IMR-90 (cell line): Measurements from ENCODE around the gene GRIN2A. TPM values are rescaled to one million over a fixed set of nuclear protein-coding genes. Genes with fewer than 3 reads are reported as not detected.

ENCODE experiments used
- ATAC-seq: fragments of 200-7000 bp; cut with Tn5 transposase; 2 replicates; pipeline ENCODE4 v1.9.1; 2020; ENCODE audit warnings: low read depth, mild to moderate bottlenecking, moderate library complexity
- BruUV-seq: library from RNA; stranded (reverse); fragments of 400-500 nt; replicated peaks from 2 replicates; lab custom pipeline; 2021; lab: Mats Ljungman, UMichigan
- CTCF ChIA-PET: fragments of 300-600 bp; formaldehyde crosslinking; extraction: SDS; loops from one replicate; lab custom pipeline; 2021; ENCODE audit warnings: antibody characterized with exemption; lab: Yijun Ruan, JAX
- POLR2A ChIA-PET: fragments of 300-600 bp; sonication (Branson Sonifier 250); formaldehyde crosslinking; loops from one replicate; lab custom pipeline; 2022; ENCODE audit warnings: antibody characterized with exemption; ENCODE audit not compliant: unreplicated experiment; lab: Charles Lee
- DNase-seq: peaks from one replicate; pipeline ENCODE4 v3.0.0; 2013
- H2AFZ ChIP-seq: replicated peaks from 2 replicates; pipeline ENCODE3; 2013; ENCODE audit warnings: low read length, mild to moderate bottlenecking; ENCODE audit not compliant: poor library complexity
- H2AK5ac ChIP-seq: 2 replicates; pipeline ENCODE4 v1.6.1; 2013; ENCODE audit warnings: low read depth, low read length, inconsistent platforms
- H2AK9ac ChIP-seq: replicated peaks from 2 replicates; pipeline ENCODE3; 2013; ENCODE audit warnings: mild to moderate bottlenecking, low read depth, low read length, moderate library complexity; ENCODE audit not compliant: poor library complexity
- H2BK120ac ChIP-seq: 2 replicates; pipeline ENCODE4 v1.6.1; 2013; ENCODE audit warnings: low read depth, low read length, inconsistent platforms
- H2BK15ac ChIP-seq: 3 replicates; pipeline ENCODE4 v1.6.1; 2013; ENCODE audit warnings: low read depth, low read length, inconsistent platforms
- H2BK20ac ChIP-seq: 2 replicates; pipeline ENCODE4 v1.6.1; 2013; ENCODE audit warnings: low read depth, mild to moderate bottlenecking, inconsistent platforms, low read length, moderate library complexity
- H2BK5ac ChIP-seq: 2 replicates; pipeline ENCODE4 v1.6.1; 2013; ENCODE audit warnings: mild to moderate bottlenecking, low read depth, low read length, inconsistent platforms; ENCODE audit not compliant: poor library complexity, severe bottlenecking
- H3K14ac ChIP-seq: replicated peaks from 2 replicates; pipeline ENCODE4 v1.6.1; 2013; ENCODE audit warnings: low read depth, low read length, inconsistent platforms
- H3K18ac ChIP-seq: 2 replicates; pipeline ENCODE4 v1.6.1; 2013; ENCODE audit warnings: low read depth, low read length, control low read depth
- H3K23ac ChIP-seq: 2 replicates; pipeline ENCODE4 v1.6.1; 2013; ENCODE audit warnings: low read depth, low read length, inconsistent platforms
- H3K27ac ChIP-seq: 2 replicates; pipeline ENCODE4 v1.5.1; 2013; ENCODE audit warnings: mild to moderate bottlenecking, control low read depth, low read length; ENCODE audit not compliant: insufficient read depth
- H3K27me3 ChIP-seq: 2 replicates; pipeline ENCODE4 v1.6.1; 2013; ENCODE audit warnings: low read length; ENCODE audit not compliant: control insufficient read depth, insufficient read depth
- H3K36me3 ChIP-seq: 2 replicates; pipeline ENCODE4 v1.6.1; 2013; ENCODE audit warnings: low read length, mixed read lengths; ENCODE audit not compliant: control insufficient read depth, insufficient read depth
- H3K4ac ChIP-seq: 2 replicates; pipeline ENCODE4 v1.6.1; 2013; ENCODE audit warnings: low read depth, low read length, inconsistent platforms
- H3K4me1 ChIP-seq: 2 replicates; pipeline ENCODE4 v1.6.1; 2013; ENCODE audit warnings: low read length, mixed read lengths; ENCODE audit not compliant: control insufficient read depth, insufficient read depth
- H3K4me2 ChIP-seq: 2 replicates; pipeline ENCODE4 v1.6.1; 2013; ENCODE audit warnings: low read depth, mild to moderate bottlenecking, control low read depth, low read length, moderate library complexity
- H3K4me3 ChIP-seq: 2 replicates; pipeline ENCODE4 v1.5.1; 2013; ENCODE audit warnings: low read depth, mild to moderate bottlenecking, control low read depth, low read length, moderate library complexity; ENCODE audit not compliant: insufficient read depth
- H3K56ac ChIP-seq: 2 replicates; pipeline ENCODE4 v1.6.1; 2013; ENCODE audit warnings: low read length, inconsistent platforms; ENCODE audit not compliant: insufficient read depth; ENCODE audit errors: extremely low read depth
- H3K79me1 ChIP-seq, 2 experiments: 2 replicates each; pipeline ENCODE4 v1.6.1; 2013; ENCODE audit warnings: low read length in 2 of 2, inconsistent platforms in 1 of 2, low read depth in 1 of 2
- H3K9ac ChIP-seq: 2 replicates; pipeline ENCODE4 v1.6.1; 2013; ENCODE audit warnings: low read depth, low read length, control low read depth
- H3K9me1 ChIP-seq: 2 replicates; pipeline ENCODE4 v1.6.1; 2013; ENCODE audit warnings: low read length, inconsistent platforms; ENCODE audit not compliant: insufficient read depth
- H3K9me3 ChIP-seq: 2 replicates; pipeline ENCODE4 v1.6.1; 2013; ENCODE audit warnings: low read length; ENCODE audit not compliant: control insufficient read depth, insufficient read depth
- H4K20me1 ChIP-seq: 2 replicates; pipeline ENCODE4 v1.6.1; 2013; ENCODE audit warnings: low read length, inconsistent platforms; ENCODE audit not compliant: insufficient read depth
- H4K5ac ChIP-seq: 2 replicates; pipeline ENCODE4 v1.6.1; 2013; ENCODE audit warnings: mild to moderate bottlenecking, low read depth, low read length, control low read depth
- H4K8ac ChIP-seq, 2 experiments: 2 replicates each; pipeline ENCODE4 v1.6.1; 2013; ENCODE audit warnings: low read depth in 2 of 2, low read length in 2 of 2, control low read depth in 1 of 2, inconsistent platforms in 1 of 2
- H4K91ac ChIP-seq: 2 replicates; pipeline ENCODE4 v1.6.1; 2013; ENCODE audit warnings: low read depth, low read length, inconsistent platforms; ENCODE audit not compliant: insufficient read depth
- NFE2L2 ChIP-seq: fragments of 150-350 bp; IDR thresholded peaks from 2 replicates; pipeline ENCODE4 v1.6.1; 2016; ENCODE audit warnings: low read depth, mild to moderate bottlenecking, low read length
- WGBS, 2 experiments: methylation state at CpG; one replicate each; pipeline versions ENCODE4 v1.1.5 to v1.1.7; 2013; ENCODE audit warnings: missing lambda C conversion rate in 2 of 2; ENCODE audit not compliant: insufficient read length in 1 of 2; ENCODE audit errors: extremely low coverage in 2 of 2; 5-methylcytosine and 5-hydroxymethylcytosine counted together
- dilution Hi-C: fragments of 300-500 bp; cut with HindIII; formaldehyde crosslinking; loops from one replicate; pipeline ENCODE4 v1.14.3; 2018; ENCODE audit warnings: low sequenced_read_pairs; ENCODE audit not compliant: unreplicated experiment
- in situ Hi-C: fragments of 300-500 bp; cut with MboI; formaldehyde crosslinking; loops from 3 replicates; pipeline ENCODE4 v1.14.3; 2019; ENCODE audit warnings: low sequenced_read_pairs, inconsistent platforms, mixed read lengths
- intact Hi-C: fragments of 100-400 bp; cut with micrococcal nuclease; formaldehyde crosslinking; loops from 2 replicates; pipeline ENCODE4 v1.10.0; 2022
- polyA plus RNA-seq, 3 experiments: library from polyadenylated mRNA; depleted of rRNA; stranded (reverse); fragments of >200 nt; gene quantifications; 2 replicates each; pipeline ENCODE4 v1.2.3, GENCODE V29; 2012; ENCODE audit warnings: low replicate concordance in 1 of 3
- total RNA-seq: library from RNA; depleted of rRNA; stranded (reverse); fragments of >200 nt; gene quantifications from 2 replicates; pipeline ENCODE4 v1.2.3, GENCODE V29; 2012

The GRIN2A gene
- total and polyA plus RNA-seq, 2 of the 4 experiments (the other 2 are of a cell fraction), result under 0.01 TPM; not detected in 1

DNA sequence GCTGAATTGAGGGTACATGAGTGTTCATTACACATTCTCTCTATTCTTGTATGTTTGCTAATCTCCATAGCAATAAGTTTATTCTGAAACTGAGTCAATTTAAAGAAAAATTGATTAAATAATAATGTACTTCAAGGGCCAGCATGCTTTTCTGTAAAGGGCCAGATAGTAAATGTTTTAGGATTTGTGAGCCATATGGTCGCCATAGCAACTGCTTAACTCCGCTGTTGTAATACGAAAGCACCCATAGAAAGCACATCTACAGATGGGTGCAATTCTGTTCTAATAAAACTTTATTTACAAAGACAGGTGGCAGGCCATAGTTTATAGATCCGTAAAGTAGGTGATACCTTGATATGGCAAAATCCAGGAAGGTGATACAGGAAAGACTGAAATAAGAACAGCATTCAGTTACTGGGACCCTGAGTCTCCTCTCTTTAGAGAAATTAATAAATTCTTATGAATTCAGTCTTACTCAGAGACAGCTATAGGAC is 36.6 kb downstream of the GRIN2A start:
- WGBS, 2 experiments, result no CpG with 5 or more reads among the region's 4 CpGs
- Histone ChIP-seq H4K20me1 (no peaks in the 10 kb centered on the region), H3K18ac (no peak overlapping the region), H4K5ac (no peak overlapping the region), H3K9ac (no peak overlapping the region), H2AFZ (no peak overlapping the region), H2BK15ac (no peak overlapping the region), H3K9me1 (no peaks in the 10 kb centered on the region), H3K36me3 (no peaks in the 10 kb centered on the region), H3K14ac (no peak overlapping the region), H2AK5ac (no peak overlapping the region), H3K27ac (no peak overlapping the region), H2BK20ac (no peak overlapping the region), H2BK5ac (no peak overlapping the region), H3K79me1 (no peaks in the 10 kb centered on the region), H4K8ac (no peak overlapping the region), H3K4ac (no peak overlapping the region), H2AK9ac (no peak overlapping the region), H3K27me3 (no peaks in the 10 kb centered on the region), H3K23ac (no peak overlapping the region), H3K9me3 (peaks cover 6% of the 10 kb centered on the region), H3K4me2 (no peak overlapping the region), H4K91ac (no peak overlapping the region), H3K56ac (no peak overlapping the region), H3K4me1 (no peaks in the 10 kb centered on the region), H3K4me3 (no peak overlapping the region), H2BK120ac (no peak overlapping the region)
- in situ Hi-C loops, result no loop called here
- DNase-seq (no peak), ATAC-seq (no peak)
- BruUV-seq, result no TSS peak
- POLR2A ChIA-PET, result no interaction called here
- intact Hi-C loops, result no loop called here
- TF ChIP-seq NFE2L2, result no peak
- dilution Hi-C loops, result no loop called here
- CTCF ChIA-PET, result no interaction called here
